LNCAP (cell line): ENCODE measurements around the gene FGR.

Source experiments
- CTCF ChIP-seq: fragments of 450-650 bp; IDR thresholded peaks from 2 replicates; pipeline ENCODE4 v1.5.1; 2017; ENCODE audit warnings: mild to moderate bottlenecking

The FGR gene

GRCh38 chr1:27567971-27568299 is 67.0 kb downstream of the FGR start:
- no peak for TF ChIP-seq CTCF

- TF ChIP-seq CTCF = no peak
These were observed 67.8 kb downstream of the FGR start for GRCh38 chr1:27567146-27567526.

- no peak for TF ChIP-seq CTCF
These were observed 68.4 kb downstream of the FGR start for GRCh38 chr1:27566462-27567145.

- no peak for TF ChIP-seq CTCF
These were observed 70.0 kb downstream of the FGR start for GRCh38 chr1:27564710-27565649.

GRCh38 chr1:27563591-27564471 is 71.2 kb downstream of the FGR start:
- no peak for TF ChIP-seq CTCF

GRCh38 chr1:27563341-27563590 is 71.7 kb downstream of the FGR start:
- no peak for TF ChIP-seq CTCF

- TF ChIP-seq CTCF = no peak
These were observed 72.2 kb downstream of the FGR start for GRCh38 chr1:27562534-27563340.
